GM12878 (cell line): ENCODE data around the gene STATH.
"Not testable (repeated sequence)": the region's sequence is repeated elsewhere in the genome, so short reads cannot be mapped to it uniquely, and the experiment has no call there.

Experiments
- TF ChIP-seq, protein P1 (sequence below): IDR thresholded peaks from 2 replicates; pipeline ENCODE4 v1.6.1; 2012; ENCODE audit warnings: improper control_type of control experiment, low read depth, low read length; ENCODE audit not compliant: insufficient replicate concordance
- TF ChIP-seq, protein P2 (sequence below), 3 experiments: IDR thresholded peaks in 2 of 3; conservative IDR thresholded peaks in 1 of 3; 2 replicates each; pipeline ENCODE4 v1.5.1; 2011; ENCODE audit warnings: low read depth in 3 of 3, low read length in 3 of 3, mild to moderate bottlenecking in 3 of 3, control low read depth in 2 of 3, moderate library complexity in 2 of 3, inconsistent platforms in 1 of 3, mixed read lengths in 1 of 3; ENCODE audit not compliant: control insufficient read depth in 2 of 3, insufficient read depth in 1 of 3; ENCODE audit errors: extremely low read depth in 1 of 3

DNA sequence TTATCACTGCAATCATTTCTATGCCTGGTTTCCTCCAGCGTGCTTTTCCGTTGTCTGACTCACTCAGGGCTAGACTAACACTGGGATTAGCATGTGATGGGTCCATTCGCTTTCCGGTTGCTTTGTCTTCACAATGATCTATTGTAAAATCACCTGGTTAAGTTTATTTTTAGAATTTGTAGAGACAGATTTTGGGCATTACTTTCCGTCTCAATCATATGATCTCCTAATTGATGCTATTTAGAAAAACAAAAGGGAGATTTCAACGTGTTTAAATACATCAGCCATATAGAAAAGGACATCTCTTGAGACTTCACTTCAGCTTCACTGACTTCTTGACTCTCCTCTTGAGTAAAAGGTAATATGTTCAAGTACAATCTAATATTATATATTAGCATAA, 54.4 kb downstream of the STATH start, which contains the start of gene HTN1:
- TF ChIP-seq, protein P1, sequence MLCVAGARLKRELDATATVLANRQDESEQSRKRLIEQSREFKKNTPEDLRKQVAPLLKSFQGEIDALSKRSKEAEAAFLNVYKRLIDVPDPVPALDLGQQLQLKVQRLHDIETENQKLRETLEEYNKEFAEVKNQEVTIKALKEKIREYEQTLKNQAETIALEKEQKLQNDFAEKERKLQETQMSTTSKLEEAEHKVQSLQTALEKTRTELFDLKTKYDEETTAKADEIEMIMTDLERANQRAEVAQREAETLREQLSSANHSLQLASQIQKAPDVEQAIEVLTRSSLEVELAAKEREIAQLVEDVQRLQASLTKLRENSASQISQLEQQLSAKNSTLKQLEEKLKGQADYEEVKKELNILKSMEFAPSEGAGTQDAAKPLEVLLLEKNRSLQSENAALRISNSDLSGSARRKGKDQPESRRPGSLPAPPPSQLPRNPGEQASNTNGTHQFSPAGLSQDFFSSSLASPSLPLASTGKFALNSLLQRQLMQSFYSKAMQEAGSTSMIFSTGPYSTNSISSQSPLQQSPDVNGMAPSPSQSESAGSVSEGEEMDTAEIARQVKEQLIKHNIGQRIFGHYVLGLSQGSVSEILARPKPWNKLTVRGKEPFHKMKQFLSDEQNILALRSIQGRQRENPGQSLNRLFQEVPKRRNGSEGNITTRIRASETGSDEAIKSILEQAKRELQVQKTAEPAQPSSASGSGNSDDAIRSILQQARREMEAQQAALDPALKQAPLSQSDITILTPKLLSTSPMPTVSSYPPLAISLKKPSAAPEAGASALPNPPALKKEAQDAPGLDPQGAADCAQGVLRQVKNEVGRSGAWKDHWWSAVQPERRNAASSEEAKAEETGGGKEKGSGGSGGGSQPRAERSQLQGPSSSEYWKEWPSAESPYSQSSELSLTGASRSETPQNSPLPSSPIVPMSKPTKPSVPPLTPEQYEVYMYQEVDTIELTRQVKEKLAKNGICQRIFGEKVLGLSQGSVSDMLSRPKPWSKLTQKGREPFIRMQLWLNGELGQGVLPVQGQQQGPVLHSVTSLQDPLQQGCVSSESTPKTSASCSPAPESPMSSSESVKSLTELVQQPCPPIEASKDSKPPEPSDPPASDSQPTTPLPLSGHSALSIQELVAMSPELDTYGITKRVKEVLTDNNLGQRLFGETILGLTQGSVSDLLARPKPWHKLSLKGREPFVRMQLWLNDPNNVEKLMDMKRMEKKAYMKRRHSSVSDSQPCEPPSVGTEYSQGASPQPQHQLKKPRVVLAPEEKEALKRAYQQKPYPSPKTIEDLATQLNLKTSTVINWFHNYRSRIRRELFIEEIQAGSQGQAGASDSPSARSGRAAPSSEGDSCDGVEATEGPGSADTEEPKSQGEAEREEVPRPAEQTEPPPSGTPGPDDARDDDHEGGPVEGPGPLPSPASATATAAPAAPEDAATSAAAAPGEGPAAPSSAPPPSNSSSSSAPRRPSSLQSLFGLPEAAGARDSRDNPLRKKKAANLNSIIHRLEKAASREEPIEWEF, result not testable (repeated sequence)
- TF ChIP-seq, protein P2, sequence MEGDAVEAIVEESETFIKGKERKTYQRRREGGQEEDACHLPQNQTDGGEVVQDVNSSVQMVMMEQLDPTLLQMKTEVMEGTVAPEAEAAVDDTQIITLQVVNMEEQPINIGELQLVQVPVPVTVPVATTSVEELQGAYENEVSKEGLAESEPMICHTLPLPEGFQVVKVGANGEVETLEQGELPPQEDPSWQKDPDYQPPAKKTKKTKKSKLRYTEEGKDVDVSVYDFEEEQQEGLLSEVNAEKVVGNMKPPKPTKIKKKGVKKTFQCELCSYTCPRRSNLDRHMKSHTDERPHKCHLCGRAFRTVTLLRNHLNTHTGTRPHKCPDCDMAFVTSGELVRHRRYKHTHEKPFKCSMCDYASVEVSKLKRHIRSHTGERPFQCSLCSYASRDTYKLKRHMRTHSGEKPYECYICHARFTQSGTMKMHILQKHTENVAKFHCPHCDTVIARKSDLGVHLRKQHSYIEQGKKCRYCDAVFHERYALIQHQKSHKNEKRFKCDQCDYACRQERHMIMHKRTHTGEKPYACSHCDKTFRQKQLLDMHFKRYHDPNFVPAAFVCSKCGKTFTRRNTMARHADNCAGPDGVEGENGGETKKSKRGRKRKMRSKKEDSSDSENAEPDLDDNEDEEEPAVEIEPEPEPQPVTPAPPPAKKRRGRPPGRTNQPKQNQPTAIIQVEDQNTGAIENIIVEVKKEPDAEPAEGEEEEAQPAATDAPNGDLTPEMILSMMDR (IDR thresholded peaks at IDR 0.05 in 2 of 3, conservative IDR thresholded peaks at IDR 0.05 in 1 of 3; ENCODE audit: control insufficient read depth in 2 of 3, extremely low read depth in 1 of 3, insufficient read depth in 1 of 3, low read depth in 3 of 3, low read length in 3 of 3), result not testable (repeated sequence)
